HG02970 (cell line): ENCODE data around the gene MED31.
"Not testable (repeated sequence)": the region's sequence is repeated elsewhere in the genome, so short reads cannot be mapped to it uniquely, and the experiment has no call there.

Experiments used
- ATAC-seq: cut with Tn5 transposase; IDR thresholded peaks from one replicate; pipeline ENCODE4 v1.9.1; 2021; ENCODE audit warnings: mild to moderate bottlenecking, moderate library complexity, moderate number of reproducible peaks; ENCODE audit not compliant: unreplicated experiment, low FRiP score

Gene MED31

GRCh38 chr17:6632530-6632929, 18.9 kb downstream of the MED31 start:
- ATAC-seq: no peak

- ATAC-seq: no peak
Measured at GRCh38 chr17:6630390-6630789, 21.0 kb downstream of the MED31 start.

- no peak for ATAC-seq
Measured at GRCh38 chr17:6627019-6627418, 24.4 kb downstream of the MED31 start.

- no peak for ATAC-seq
Measured at GRCh38 chr17:6626616-6627015, 24.8 kb downstream of the MED31 start.

- ATAC-seq: no peak
Measured at GRCh38 chr17:6623941-6624340, 27.5 kb downstream of the MED31 start.

GRCh38 chr17:6611231-6611630, 40.2 kb downstream of the MED31 start:
- no peak for ATAC-seq

GRCh38 chr17:6610011-6610410, 41.4 kb downstream of the MED31 start:
- no peak for ATAC-seq

- ATAC-seq: no peak
Measured at GRCh38 chr17:6608321-6608720, 43.1 kb downstream of the MED31 start.

- ATAC-seq: no peak
Measured at GRCh38 chr17:6605142-6605541, 46.3 kb downstream of the MED31 start.

- ATAC-seq: no peak
Measured at GRCh38 chr17:6603744-6604325, 47.6 kb downstream of the MED31 start.

GRCh38 chr17:6602141-6602540, 49.3 kb downstream of the MED31 start:
- no peak for ATAC-seq

GRCh38 chr17:6599364-6599763, 52.0 kb downstream of the MED31 start:
- ATAC-seq: no peak

GRCh38 chr17:6597727-6598126, 53.7 kb downstream of the MED31 start:
- no peak for ATAC-seq

- no peak for ATAC-seq
Measured at GRCh38 chr17:6596941-6597340, 54.5 kb downstream of the MED31 start.

GRCh38 chr17:6596511-6596910, 54.9 kb downstream of the MED31 start:
- ATAC-seq: no peak

- no peak for ATAC-seq
Measured at GRCh38 chr17:6596081-6596480, 55.3 kb downstream of the MED31 start.

- not testable (repeated sequence) for ATAC-seq
Measured at GRCh38 chr17:6593371-6593770, 58.0 kb downstream of the MED31 start.
